ENCODE measurements around the gene JAML.

The JAML gene

GRCh38 chr11:118216621-118217481, 8.0 kb downstream of the JAML start:
- no peak for DNase-seq

GRCh38 chr11:118215765-118216164, 9.0 kb downstream of the JAML start:
- DNase-seq: no peak

GRCh38 chr11:118215262-118215661, 9.5 kb downstream of the JAML start:
- no peak for DNase-seq

- DNase-seq: peak in 3 of 58 donors; percentile 6 to 26 (median 23)
Measured at GRCh38 chr11:118214210-118214914, 10.4 kb downstream of the JAML start.

GRCh38 chr11:118213781-118214180, 11.0 kb downstream of the JAML start:
- no peak for DNase-seq

GRCh38 chr11:118213201-118213600, 11.6 kb downstream of the JAML start:
- no peak for DNase-seq

GRCh38 chr11:118212781-118213191, 12.0 kb downstream of the JAML start:
- no peak for DNase-seq

- no peak for DNase-seq
Measured at GRCh38 chr11:118212131-118212725, 12.6 kb downstream of the JAML start.

- peak in 25 of 58 donors; percentile 2 to 65 (median 19) for DNase-seq
Measured at GRCh38 chr11:118211006-118211405, 13.8 kb downstream of the JAML start.

GRCh38 chr11:118210323-118210722, 14.5 kb downstream of the JAML start:
- no peak for DNase-seq

- no peak for DNase-seq
Measured at GRCh38 chr11:118209033-118209432, 15.8 kb downstream of the JAML start.

- DNase-seq: no peak
Measured at GRCh38 chr11:118207079-118207478, 17.7 kb downstream of the JAML start.

- DNase-seq: no peak
Measured at GRCh38 chr11:118206391-118207031, 18.3 kb downstream of the JAML start.

GRCh38 chr11:118205606-118206378, 19.0 kb downstream of the JAML start:
- no peak for DNase-seq

GRCh38 chr11:118202599-118203422, 22.0 kb downstream of the JAML start:
- no peak for DNase-seq

- DNase-seq: no peak
Measured at GRCh38 chr11:118201966-118202365, 22.8 kb downstream of the JAML start.

- no peak for DNase-seq
Measured at GRCh38 chr11:118200901-118201680, 23.7 kb downstream of the JAML start.

GRCh38 chr11:118200497-118200896, 24.3 kb downstream of the JAML start:
- no peak for DNase-seq

- no peak for DNase-seq
Measured at GRCh38 chr11:118199135-118199534, 25.7 kb downstream of the JAML start.

Measured in anterior cingulate cortex (tissue), 58 donors.